ENCODE measurements around the gene AGBL5. TPM values are rescaled to one million over a fixed set of nuclear protein-coding genes. Genes with fewer than 3 reads are reported as not detected.

The AGBL5 gene
- total RNA-seq: 10 to 100 TPM; 12.1 to 16.1 TPM

GRCh38 chr2:27050996-27051901 lies at the start of gene AGBL5:
TSS of gene AGBL5 (plus strand) at chr2:27051668. CDS start at chr2:27052959, 1,291 bp downstream.
- Mint-ChIP-seq H3K36me3 (ENCODE audit: insufficient read depth in 2 of 2) (peaks cover 7% of the 10 kb centered on the region in 2 donors), H3K9me3 (peaks cover 0 to 1% of the 10 kb centered on the region in 2 donors), H3K4me3 (peak within 1 kb of the TSS; percentile 94 to 97), H3K27me3 (ENCODE audit: low read depth) (no peaks in the 10 kb centered on the region), H3K4me1 (ENCODE audit: low read depth) (peaks cover 27% of the 10 kb centered on the region), H3K27ac (peak within 1 kb of the TSS; percentile 100)
- peak; percentile 96 to 98 for DNase-seq
- peak; percentile 81 to 83 for ATAC-seq (replicated peaks in 1 of 2)

DNA sequence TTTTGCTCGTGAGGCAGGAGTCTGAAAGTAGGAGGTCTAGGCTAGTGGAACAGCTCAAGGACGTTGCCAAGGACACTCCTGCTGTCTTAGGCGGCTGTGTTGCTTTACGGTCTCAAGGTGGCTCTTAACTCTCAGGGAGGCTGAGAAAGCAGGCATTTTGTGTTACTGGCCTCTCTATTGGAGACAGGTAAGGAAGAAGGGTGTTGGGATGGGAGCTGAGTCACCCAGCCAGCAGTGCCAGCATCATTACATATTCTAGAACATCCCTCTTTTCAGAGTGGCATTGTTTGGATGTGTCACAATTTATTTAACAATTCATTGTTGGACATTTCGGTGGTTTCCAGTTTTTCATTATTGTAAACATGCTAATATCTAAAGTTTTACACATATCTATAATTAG lies 49.5 kb upstream of the AGBL5 start:
- Mint-ChIP-seq H3K27ac (no peak overlapping the region), H3K4me1 (ENCODE audit: low read depth) (no peaks in the 10 kb centered on the region), H3K4me3 (no peak overlapping the region), H3K9me3 (no peaks in the 10 kb centered on the region), H3K27me3 (ENCODE audit: low read depth) (peaks cover 6% of the 10 kb centered on the region), H3K36me3 (ENCODE audit: insufficient read depth in 2 of 2) (no peaks in the 10 kb centered on the region)
- ATAC-seq (replicated peaks in 1 of 2) (no peak), DNase-seq (no peak)

GRCh38 chr2:27003007-27003406 lies 48.5 kb upstream of the AGBL5 start:
- H3K27me3 Mint-ChIP-seq (ENCODE audit: low read depth): peaks cover 6% of the 10 kb centered on the region
- H3K36me3 Mint-ChIP-seq (ENCODE audit: insufficient read depth in 2 of 2): no peaks in the 10 kb centered on the region
- DNase-seq (no peak), ATAC-seq (replicated peaks in 1 of 2) (no peak)
- H3K4me1 Mint-ChIP-seq (ENCODE audit: low read depth): no peaks in the 10 kb centered on the region
- H3K27ac Mint-ChIP-seq: no peak overlapping the region
- H3K9me3 Mint-ChIP-seq: no peaks in the 10 kb centered on the region
- no peak overlapping the region for H3K4me3 Mint-ChIP-seq

DNA sequence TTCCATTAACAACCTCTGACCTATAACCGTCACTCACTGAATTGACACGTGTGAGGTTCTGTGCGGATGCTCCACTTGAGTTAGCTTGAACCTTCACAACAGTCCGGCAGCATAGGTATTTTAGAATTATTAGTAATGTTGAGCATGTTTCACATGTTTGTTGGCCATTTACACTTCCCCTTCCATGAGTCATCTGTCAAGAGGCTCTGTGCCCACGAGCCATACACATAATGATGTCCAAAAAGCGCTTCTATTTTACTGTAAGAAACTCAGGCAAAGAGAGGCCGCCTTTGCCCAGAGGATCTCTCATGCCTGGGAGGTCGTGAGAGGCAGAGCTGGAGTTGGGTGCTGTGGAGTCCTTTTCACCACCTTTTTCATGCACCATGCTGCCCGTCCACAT lies 47.6 kb upstream of the AGBL5 start:
- ATAC-seq (replicated peaks in 1 of 2): no peak
- Mint-ChIP-seq H3K4me1 (ENCODE audit: low read depth) (no peaks in the 10 kb centered on the region), H3K27me3 (ENCODE audit: low read depth) (peaks cover 6% of the 10 kb centered on the region), H3K9me3 (no peaks in the 10 kb centered on the region), H3K36me3 (ENCODE audit: insufficient read depth in 2 of 2) (no peaks in the 10 kb centered on the region), H3K4me3 (no peak overlapping the region), H3K27ac (no peak overlapping the region)
- no peak for DNase-seq

- H3K4me1 Mint-ChIP-seq (ENCODE audit: low read depth): peaks cover 7% of the 10 kb centered on the region
- H3K9me3 Mint-ChIP-seq: no peaks in the 10 kb centered on the region
- no peak overlapping the region for H3K4me3 Mint-ChIP-seq
- ATAC-seq (replicated peaks in 1 of 2) (no peak), DNase-seq (no peak)
- H3K36me3 Mint-ChIP-seq (ENCODE audit: insufficient read depth in 2 of 2): no peaks in the 10 kb centered on the region
- H3K27me3 Mint-ChIP-seq (ENCODE audit: low read depth): peaks cover 12% of the 10 kb centered on the region
- H3K27ac Mint-ChIP-seq: no peak overlapping the region
These were observed 44.7 kb upstream of the AGBL5 start for GRCh38 chr2:27006602-27007415.

DNA sequence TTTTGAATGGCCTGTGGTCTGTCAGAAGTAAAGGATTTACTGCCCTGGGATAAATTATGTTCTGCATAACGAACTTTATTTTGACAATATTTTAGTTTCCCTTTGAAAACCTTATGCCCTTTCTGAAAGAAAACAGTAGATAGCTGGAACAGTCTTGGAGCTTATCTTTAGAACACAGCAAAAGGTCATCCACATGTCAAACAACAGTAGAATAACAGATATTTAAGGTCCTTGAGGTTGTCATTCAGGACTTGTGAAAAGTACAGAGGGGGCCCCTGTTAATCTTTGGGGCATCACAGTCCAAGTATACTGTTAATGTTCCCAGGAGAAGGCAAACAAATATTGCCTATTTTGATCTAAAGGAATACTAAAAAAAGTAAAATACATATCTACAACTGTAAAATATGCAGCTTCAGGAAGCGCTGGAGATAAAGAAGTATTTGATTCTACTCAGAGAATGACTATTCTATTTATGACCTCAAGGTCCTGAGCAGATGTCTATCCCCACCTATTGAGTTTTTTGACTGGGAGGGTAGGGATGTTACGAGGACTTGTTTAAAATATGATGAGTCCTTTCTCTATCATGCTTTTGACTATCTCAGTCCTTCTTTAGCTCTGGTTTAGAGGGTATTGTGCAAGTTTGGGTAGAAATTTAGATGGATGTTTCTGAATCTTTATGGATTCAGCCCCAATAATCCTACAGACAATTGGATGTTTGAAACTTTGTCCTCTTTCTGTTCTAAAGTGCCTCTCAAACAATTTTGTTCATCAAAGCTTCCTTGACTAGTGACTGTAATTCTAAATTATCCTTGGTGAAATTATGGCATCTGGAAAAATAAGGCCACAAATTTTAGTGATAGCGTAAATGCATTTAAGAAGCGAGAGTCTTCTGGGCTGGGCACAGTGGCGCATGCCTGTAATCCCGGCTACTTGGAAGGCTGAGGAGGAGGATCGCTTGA lies 43.8 kb upstream of the AGBL5 start:
- H3K27ac Mint-ChIP-seq: no peak overlapping the region
- peaks cover 7% of the 10 kb centered on the region for H3K4me1 Mint-ChIP-seq (ENCODE audit: low read depth)
- no peak overlapping the region for H3K4me3 Mint-ChIP-seq
- H3K9me3 Mint-ChIP-seq: no peaks in the 10 kb centered on the region
- no peaks in the 10 kb centered on the region for H3K36me3 Mint-ChIP-seq (ENCODE audit: insufficient read depth in 2 of 2)
- no peak for ATAC-seq (replicated peaks in 1 of 2)
- peaks cover 16% of the 10 kb centered on the region for H3K27me3 Mint-ChIP-seq (ENCODE audit: low read depth)
- no peak for DNase-seq

DNA sequence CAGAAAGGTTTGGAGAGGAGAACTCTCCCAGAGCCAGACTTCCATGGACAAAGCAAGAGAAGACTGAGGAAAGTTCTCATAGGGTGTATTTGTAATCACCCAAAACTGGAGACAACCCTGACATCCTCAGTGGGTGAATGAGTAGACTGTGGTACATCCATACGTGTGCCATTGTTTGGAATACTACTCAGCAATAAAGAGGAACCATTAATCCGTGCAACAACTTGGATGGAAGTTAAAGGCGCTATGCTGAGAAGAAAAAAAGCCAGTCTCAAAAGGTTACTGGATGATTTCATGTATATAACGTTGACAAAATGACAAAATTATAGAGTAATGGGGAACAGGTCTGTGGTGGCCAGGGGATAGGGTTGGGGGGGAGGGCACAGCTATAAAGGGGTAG lies 42.8 kb upstream of the AGBL5 start:
- Mint-ChIP-seq H3K9me3 (no peaks in the 10 kb centered on the region), H3K4me3 (no peak overlapping the region), H3K27me3 (ENCODE audit: low read depth) (peaks cover 18% of the 10 kb centered on the region), H3K36me3 (ENCODE audit: insufficient read depth in 2 of 2) (no peaks in the 10 kb centered on the region), H3K27ac (no peak overlapping the region), H3K4me1 (ENCODE audit: low read depth) (peaks cover 7% of the 10 kb centered on the region)
- no peak for DNase-seq
- no peak for ATAC-seq (replicated peaks in 1 of 2)

GRCh38 chr2:27009083-27009482 lies 42.4 kb upstream of the AGBL5 start:
- Mint-ChIP-seq H3K4me1 (ENCODE audit: low read depth) (peaks cover 7% of the 10 kb centered on the region), H3K36me3 (ENCODE audit: insufficient read depth in 2 of 2) (no peaks in the 10 kb centered on the region), H3K27ac (no peak overlapping the region), H3K4me3 (no peak overlapping the region), H3K27me3 (ENCODE audit: low read depth) (peaks cover 18% of the 10 kb centered on the region), H3K9me3 (no peaks in the 10 kb centered on the region)
- ATAC-seq (replicated peaks in 1 of 2) (no peak), DNase-seq (no peak)

DNA sequence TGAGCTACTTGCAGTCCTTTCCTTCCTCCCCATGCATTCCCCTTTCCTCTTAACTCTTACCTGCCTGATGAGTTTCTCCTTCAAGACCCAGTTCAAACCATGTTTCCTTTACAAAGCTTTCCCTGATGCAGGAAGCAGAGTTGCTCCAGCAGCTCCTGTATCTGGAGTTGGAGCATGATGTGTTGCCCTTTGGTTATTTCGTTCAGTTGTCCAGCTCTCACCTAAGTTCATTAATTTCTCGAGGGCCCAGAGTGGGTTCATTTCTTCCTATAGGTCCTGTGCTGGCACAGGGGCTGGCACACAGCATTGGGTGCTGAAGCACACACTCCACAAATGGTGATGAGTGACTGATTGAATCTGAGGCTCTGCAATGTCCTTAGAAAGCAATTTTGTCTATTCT lies 41.8 kb upstream of the AGBL5 start:
- no peak for DNase-seq
- no peak overlapping the region for H3K27ac Mint-ChIP-seq
- peaks cover 18% of the 10 kb centered on the region for H3K27me3 Mint-ChIP-seq (ENCODE audit: low read depth)
- H3K4me3 Mint-ChIP-seq: no peak overlapping the region
- no peak for ATAC-seq (replicated peaks in 1 of 2)
- no peaks in the 10 kb centered on the region for H3K36me3 Mint-ChIP-seq (ENCODE audit: insufficient read depth in 2 of 2)
- peaks cover 7% of the 10 kb centered on the region for H3K4me1 Mint-ChIP-seq (ENCODE audit: low read depth)
- H3K9me3 Mint-ChIP-seq: no peaks in the 10 kb centered on the region

GRCh38 chr2:27010139-27010538 lies 41.3 kb upstream of the AGBL5 start:
- Mint-ChIP-seq H3K27ac (no peak overlapping the region), H3K36me3 (ENCODE audit: insufficient read depth in 2 of 2) (no peaks in the 10 kb centered on the region), H3K4me1 (ENCODE audit: low read depth) (peaks cover 7% of the 10 kb centered on the region), H3K4me3 (no peak overlapping the region), H3K9me3 (no peaks in the 10 kb centered on the region), H3K27me3 (ENCODE audit: low read depth) (peaks cover 18% of the 10 kb centered on the region)
- ATAC-seq (replicated peaks in 1 of 2): no peak
- DNase-seq: no peak

DNA sequence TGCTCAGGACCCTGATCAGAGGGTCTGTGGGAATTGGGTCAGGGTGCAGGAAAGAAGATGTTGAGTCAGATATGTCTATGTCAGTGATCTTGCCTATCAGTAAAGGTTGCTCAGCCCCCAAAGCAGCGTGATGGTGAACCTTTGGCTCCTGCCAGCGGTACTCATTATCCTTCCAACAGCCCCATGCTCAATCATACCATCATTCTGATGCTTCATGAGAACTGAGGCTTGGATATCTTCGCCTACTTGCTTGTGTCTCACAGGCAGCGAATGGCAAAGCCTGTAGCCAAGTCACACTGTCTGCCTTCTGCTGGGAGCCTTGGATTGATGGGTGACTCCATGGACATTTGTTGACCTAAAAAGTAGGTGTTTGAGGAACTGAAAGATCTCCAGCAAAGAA lies 37.7 kb upstream of the AGBL5 start:
- ATAC-seq (replicated peaks in 1 of 2) (no peak), DNase-seq (no peak)
- Mint-ChIP-seq H3K36me3 (ENCODE audit: insufficient read depth in 2 of 2) (no peaks in the 10 kb centered on the region), H3K27ac (no peak overlapping the region), H3K4me1 (ENCODE audit: low read depth) (peaks cover 7% of the 10 kb centered on the region), H3K27me3 (ENCODE audit: low read depth) (peaks cover 12% of the 10 kb centered on the region), H3K4me3 (no peak overlapping the region), H3K9me3 (no peaks in the 10 kb centered on the region)

GRCh38 chr2:27014771-27015433 lies 36.6 kb upstream of the AGBL5 start:
- H3K4me3 Mint-ChIP-seq: no peak overlapping the region
- H3K27ac Mint-ChIP-seq: no peak overlapping the region
- peaks cover 7% of the 10 kb centered on the region for H3K27me3 Mint-ChIP-seq (ENCODE audit: low read depth)
- peaks cover 5% of the 10 kb centered on the region for H3K4me1 Mint-ChIP-seq (ENCODE audit: low read depth)
- no peak for ATAC-seq (replicated peaks in 1 of 2)
- H3K9me3 Mint-ChIP-seq: no peaks in the 10 kb centered on the region
- H3K36me3 Mint-ChIP-seq (ENCODE audit: insufficient read depth in 2 of 2): no peaks in the 10 kb centered on the region
- DNase-seq: no peak
